Left colon (tissue), 2 donors: Measurements from ENCODE around the gene TMEM9. TPM values are rescaled to one million over a fixed set of nuclear protein-coding genes. Genes with fewer than 3 reads are reported as not detected.

Experiments used
- ATAC-seq: fragments of 200-7000 bp; cut with Tn5 transposase; one replicate; pipeline ENCODE4 v1.9.1; 2020; ENCODE audit warnings: mild to moderate bottlenecking, moderate library complexity
- DNase-seq, 2 donors: peaks; one replicate each; pipeline ENCODE4 v3.0.0-alpha.2; 2020
- intact Hi-C, 2 donors: fragments of 100-400 bp; cut with DNase I in 1 of 2; cut with micrococcal nuclease in 1 of 2; formaldehyde crosslinking; loops; one replicate each; pipeline versions ENCODE4 v1.11.2 to v1.14.0; 2022; cut with DNase I, micrococcal nuclease
- long read RNA-seq: library from polyadenylated mRNA; unstranded; transcript quantifications from one replicate; pipeline ENCODE4 v2.0.0, GENCODE V29; 2021
- total RNA-seq, 2 donors: library from RNA; stranded (reverse); fragmentation: NEBNext Ultra II Directional; extraction: Animal tissue kit (Norgen Biotek cat#: 25700); gene quantifications; one replicate each; pipeline ENCODE4 v1.2.1, GENCODE V29; 2021
- donor health status: DM: no; HTN: no; CAD: no.
- donor health status: DM: yes; HTN: yes; CAD: no.

TMEM9 gene
- 10 to 100 TPM; 23.4 to 29.3 TPM for total RNA-seq
- long read RNA-seq, transcript TMEM9-204 (6 exons, 1,529 nt): major isoform, 62 of 74 reads
- long read RNA-seq, partial matches to known transcripts: 0 of 74 reads
- long read RNA-seq, other reads (novel, unspliced or antisense): 5 of 74 reads

- intact Hi-C loops: no loop called here
- ATAC-seq: peak; percentile 98
- peak; percentile 96 to 97 for DNase-seq
These were observed at the start of gene TMEM9 for GRCh38 chr1:201154389-201155165. Gene TMEM9 (minus strand): TSS chr1:201154474. CDS start chr1:201153923, 551 bp downstream.

- intact Hi-C loops: no loop called here
- DNase-seq (no peak), ATAC-seq (no peak)
These were observed 44.3 kb upstream of the TMEM9 start for GRCh38 chr1:201198598-201198997.

GRCh38 chr1:201194046-201194445, 39.8 kb upstream of the TMEM9 start:
- DNase-seq (no peak), ATAC-seq (no peak)
- intact Hi-C loops: no loop called here

GRCh38 chr1:201192261-201192788, 38.1 kb upstream of the TMEM9 start:
- intact Hi-C loops: no loop called here
- ATAC-seq: no peak
- DNase-seq: no peak

- DNase-seq (no peak), ATAC-seq (no peak)
- intact Hi-C loops: no loop called here
These were observed 37.5 kb upstream of the TMEM9 start for GRCh38 chr1:201191653-201192260.

- ATAC-seq: peak; percentile 53
- peak in 1 of 2 donors; percentile 18 for DNase-seq
- intact Hi-C loops: no loop called here
These were observed 36.4 kb upstream of the TMEM9 start, which contains the start of gene IGFN1 for GRCh38 chr1:201190624-201191051. Gene IGFN1 (plus strand): TSS chr1:201190824. CDS start chr1:201193294, 2,470 bp downstream.

GRCh38 chr1:201190005-201190404, 35.7 kb upstream of the TMEM9 start:
- intact Hi-C loops: no loop called here
- DNase-seq (no peak), ATAC-seq (no peak)

- intact Hi-C loops: no loop called here
- DNase-seq (no peak), ATAC-seq (no peak)
These were observed 34.8 kb upstream of the TMEM9 start for GRCh38 chr1:201189085-201189484.

GRCh38 chr1:201186192-201186591, 31.9 kb upstream of the TMEM9 start:
- intact Hi-C loops: no loop called here
- ATAC-seq: no peak
- no peak for DNase-seq

GRCh38 chr1:201185527-201186128, 31.4 kb upstream of the TMEM9 start:
- intact Hi-C loops: no loop called here
- DNase-seq (no peak), ATAC-seq (no peak)

GRCh38 chr1:201185123-201185453, 30.8 kb upstream of the TMEM9 start:
- DNase-seq (no peak), ATAC-seq (no peak)
- intact Hi-C loops: no loop called here

GRCh38 chr1:201184307-201185122, 30.2 kb upstream of the TMEM9 start:
- intact Hi-C loops: no loop called here
- peak in 1 of 2 donors; percentile 18 for DNase-seq
- ATAC-seq: peak; percentile 80

- ATAC-seq (no peak), DNase-seq (no peak)
- intact Hi-C loops: no loop called here
These were observed 29.5 kb upstream of the TMEM9 start for GRCh38 chr1:201183753-201184152.

GRCh38 chr1:201183209-201183608, 28.9 kb upstream of the TMEM9 start:
- DNase-seq (no peak), ATAC-seq (peak; percentile 76)
- intact Hi-C loops: no loop called here

- DNase-seq (no peak), ATAC-seq (no peak)
- intact Hi-C loops: no loop called here
These were observed 27.5 kb upstream of the TMEM9 start for GRCh38 chr1:201181726-201182125.

- ATAC-seq (no peak), DNase-seq (no peak)
- intact Hi-C loops: no loop called here
These were observed 27.0 kb upstream of the TMEM9 start for GRCh38 chr1:201181323-201181722.

GRCh38 chr1:201180901-201181300, 26.6 kb upstream of the TMEM9 start:
- DNase-seq: no peak
- no peak for ATAC-seq
- intact Hi-C loops: no loop called here

GRCh38 chr1:201180141-201180540, 25.9 kb upstream of the TMEM9 start:
- ATAC-seq: peak; percentile 56
- intact Hi-C loops: no loop called here
- DNase-seq: no peak

- ATAC-seq: no peak
- DNase-seq: no peak
- intact Hi-C loops: no loop called here
These were observed 24.4 kb upstream of the TMEM9 start for GRCh38 chr1:201178718-201179117.
